ENCODE data around the gene MAU2.

GRCh38 chr19:19274146-19274545 lies 46.5 kb upstream of the MAU2 start:
- TF ChIP-seq CTCF (IDR thresholded peaks at IDR 0.05) (no peak), POLR2A (IDR thresholded peaks at IDR 0.05) (no peak), POLR2AphosphoS5 (IDR thresholded peaks at IDR 0.05) (no peak)

Measured in prostate gland (tissue), 2 donors.